Tibial nerve (tissue), 4 donors: Measurements from ENCODE around the gene ALKBH2. TPM values are rescaled to one million over a fixed set of nuclear protein-coding genes. Genes with fewer than 3 reads are reported as not detected.
A peak's percentile ranks its signal among the peaks of the same experiment; 100 is the strongest.

Experiments used
- DNase-seq, 2 donors: peaks; one replicate each; pipeline ENCODE4 v3.0.0-alpha.2; 2019; ENCODE audit warnings: low spot score in 2 of 2
- H3K27ac ChIP-seq, 4 donors: fragments of 200-600 bp; sonication (generic) in 3 of 4; one replicate each; pipeline ENCODE4 v1.5.1; 2017 to 2019; ENCODE audit warnings: mild to moderate bottlenecking in 1 of 4
- H3K27me3 ChIP-seq, 2 donors: fragments of 200-600 bp; sonication (generic) in 1 of 2; one replicate each; pipeline versions ENCODE4 v1.5.1 to v1.6.0; 2017 to 2019
- H3K36me3 ChIP-seq, 3 donors: fragments of 200-600 bp; sonication (generic); one replicate each; pipeline ENCODE4 v1.5.1; 2018 to 2019
- H3K4me1 ChIP-seq, 4 donors: fragments of 200-600 bp; sonication (generic) in 3 of 4; one replicate each; pipeline ENCODE4 v1.5.1; 2017 to 2019
- H3K4me3 ChIP-seq, 4 donors: fragments of 200-600 bp; sonication (generic) in 3 of 4; one replicate each; pipeline ENCODE4 v1.5.1; 2017 to 2019; ENCODE audit warnings: mild to moderate bottlenecking in 1 of 4, moderate library complexity in 1 of 4
- H3K9me3 ChIP-seq, 4 donors: fragments of 200-600 bp; sonication (generic) in 3 of 4; one replicate each; pipeline ENCODE4 v1.5.1; 2017 to 2019
- CTCF ChIP-seq, 5 experiments: fragments of 200-600 bp in 3 of 5; fragments of 450-650 bp in 2 of 5; sonication (generic) in 3 of 5; IDR thresholded peaks; one replicate each; pipeline ENCODE4 v1.5.1; 2016 to 2019; ENCODE audit warnings: antibody characterized with exemption in 5 of 5, mild to moderate bottlenecking in 3 of 5, moderate library complexity in 2 of 5
- EP300 ChIP-seq, 2 donors: sonication (generic); formaldehyde crosslinking; IDR thresholded peaks; one replicate each; pipeline ENCODE4 v1.6.1; 2017; ENCODE audit warnings: antibody characterized with exemption in 2 of 2, mild to moderate bottlenecking in 1 of 2
- POLR2A ChIP-seq, 2 donors: fragments of 450-650 bp; IDR thresholded peaks; one replicate each; pipeline ENCODE4 v1.6.1; 2017; ENCODE audit warnings: antibody characterized with exemption in 2 of 2, mild to moderate bottlenecking in 2 of 2, moderate library complexity in 2 of 2
- WGBS, 2 donors: methylation state at CpG; one replicate each; pipeline ENCODE4 v1.1.5; 2018; 5-methylcytosine and 5-hydroxymethylcytosine counted together
- total RNA-seq, 4 donors: library from RNA; depleted of rRNA; stranded (reverse); fragments of >200 nt; gene quantifications; one replicate each; pipeline ENCODE4 v1.1.0, GENCODE V29; 2016

ALKBH2 gene
- total RNA-seq, 4 donors from 2014 or later = 9.2 to 41.4 (median 17.5) TPM

GRCh38 chr12:109098183-109098604, 4.9 kb upstream of the ALKBH2 start:
- peak overlapping the region; percentile 58 to 95 (median 86) for H3K27ac ChIP-seq
- 0% methylated on average over 12 to 30 of the region's 32 CpGs for WGBS, 2 donors
- peak overlapping the region; percentile 69 to 91 (median 84) for H3K4me3 ChIP-seq
- TF ChIP-seq EP300 (IDR thresholded peaks at IDR 0.05) (peak in 1 of 2 donors; percentile 82), POLR2A (IDR thresholded peaks at IDR 0.05) (peak in 1 of 2 donors; percentile 51), CTCF (IDR thresholded peaks at IDR 0.05) (no peak)
- no peaks in the 10 kb centered on the region for H3K27me3 ChIP-seq
- peaks cover 0 to 34% (median 8%) of the 10 kb centered on the region in 4 donors for H3K4me1 ChIP-seq
- H3K36me3 ChIP-seq = peaks cover 0 to 33% (median 0%) of the 10 kb centered on the region in 3 donors
- no peaks in the 10 kb centered on the region for H3K9me3 ChIP-seq
- DNase-seq = peak in 1 of 2 donors; percentile 56

GRCh38 chr12:109097435-109098182, 4.3 kb upstream of the ALKBH2 start, which contains the start of gene UNG:
Gene UNG (plus strand): TSS chr12:109097597. CDS start chr12:109097680, 83 bp downstream.
- no peak for TF ChIP-seq POLR2A (IDR thresholded peaks at IDR 0.05)
- TF ChIP-seq EP300 (IDR thresholded peaks at IDR 0.05) = peak in 1 of 2 donors; percentile 23
- peak in 1 of 5 experiments; percentile 30 for TF ChIP-seq CTCF (IDR thresholded peaks at IDR 0.05)
- H3K9me3 ChIP-seq = no peaks in the 10 kb centered on the region
- no peaks in the 10 kb centered on the region for H3K27me3 ChIP-seq
- H3K27ac ChIP-seq = peak within 1 kb of the TSS; percentile 58 to 95 (median 86)
- WGBS, 2 donors = 0 to 1% methylated on average over 44 of the region's 71 CpGs
- H3K4me1 ChIP-seq = peaks cover 0 to 38% (median 13%) of the 10 kb centered on the region in 4 donors
- H3K4me3 ChIP-seq = peak within 1 kb of the TSS; percentile 69 to 91 (median 84)
- peaks cover 0 to 27% (median 0%) of the 10 kb centered on the region in 3 donors for H3K36me3 ChIP-seq
- peak; percentile 95 to 97 for DNase-seq

GRCh38 chr12:109097140-109097434, 3.8 kb upstream of the ALKBH2 start:
- DNase-seq = no peak
- Histone ChIP-seq H3K27ac (no peak overlapping the region), H3K4me1 (peaks cover 0 to 44% (median 18%) of the 10 kb centered on the region in 4 donors), H3K4me3 (peak overlapping the region in 2 of 4 donors; percentile 89 to 91), H3K36me3 (peaks cover 0 to 22% (median 0%) of the 10 kb centered on the region in 3 donors), H3K9me3 (no peaks in the 10 kb centered on the region), H3K27me3 (no peaks in the 10 kb centered on the region)
- TF ChIP-seq CTCF (IDR thresholded peaks at IDR 0.05) (no peak), POLR2A (IDR thresholded peaks at IDR 0.05) (no peak), EP300 (IDR thresholded peaks at IDR 0.05) (no peak)
- 21 to 31% methylated on average over 8 to 10 of the region's 11 CpGs for WGBS, 2 donors

- no peak for TF ChIP-seq POLR2A (IDR thresholded peaks at IDR 0.05)
- no peak for TF ChIP-seq CTCF (IDR thresholded peaks at IDR 0.05)
- TF ChIP-seq EP300 (IDR thresholded peaks at IDR 0.05) = no peak
- DNase-seq = no peak
- Histone ChIP-seq H3K4me3 (peak overlapping the region; percentile 33 to 70 (median 61)), H3K36me3 (peaks cover 0 to 41% (median 0%) of the 10 kb centered on the region in 3 donors), H3K9me3 (no peaks in the 10 kb centered on the region), H3K27ac (peak overlapping the region; percentile 32 to 89 (median 81)), H3K4me1 (peaks cover 0 to 30% (median 21%) of the 10 kb centered on the region in 4 donors), H3K27me3 (no peaks in the 10 kb centered on the region)
- WGBS, 2 donors = 33 to 34% methylated on average over 6 of the region's 6 CpGs
Observed at GRCh38 chr12:109092497-109093021, 713 bp downstream of the ALKBH2 start.

GRCh38 chr12:109089683-109090082, 3.6 kb downstream of the ALKBH2 start:
- Histone ChIP-seq H3K36me3 (peaks cover 0 to 70% (median 10%) of the 10 kb centered on the region in 3 donors), H3K27me3 (no peaks in the 10 kb centered on the region), H3K27ac (no peak overlapping the region), H3K4me1 (peaks cover 0 to 24% (median 17%) of the 10 kb centered on the region in 4 donors), H3K9me3 (no peaks in the 10 kb centered on the region), H3K4me3 (no peak overlapping the region)
- DNase-seq = no peak
- 82 to 83% methylated on average over 7 of the region's 7 CpGs for WGBS, 2 donors
- no peak for TF ChIP-seq EP300 (IDR thresholded peaks at IDR 0.05)
- TF ChIP-seq CTCF (IDR thresholded peaks at IDR 0.05) = no peak
- no peak for TF ChIP-seq POLR2A (IDR thresholded peaks at IDR 0.05)
